Measurements from ENCODE around the gene ADRA1B. TPM values are rescaled to one million over a fixed set of nuclear protein-coding genes. Genes with fewer than 3 reads are reported as not detected.

The ADRA1B gene
- total and polyA plus RNA-seq, 9 donors: 0.87 to 9.1 (median 3.5) TPM

DNA sequence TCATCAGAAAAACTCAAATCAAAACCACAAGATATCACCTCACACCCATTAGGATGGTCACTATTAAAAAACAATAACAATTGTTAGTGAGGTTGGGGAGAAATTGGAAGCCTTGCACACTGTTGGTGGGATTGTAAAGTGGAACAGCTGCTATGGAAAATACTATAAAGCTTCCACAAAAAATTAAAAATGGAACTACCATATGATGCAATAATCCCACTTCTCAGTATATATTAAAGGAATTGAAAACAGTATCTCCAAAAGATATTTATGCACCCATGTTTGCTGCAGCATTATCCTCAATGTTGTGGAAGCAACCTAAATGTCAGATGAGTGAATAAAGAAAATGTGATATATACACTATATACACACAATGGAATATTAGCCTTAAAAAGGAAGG, 14.5 kb upstream of the ADRA1B start:
- H3K27ac ChIP-seq: no peak overlapping the region
- H3K4me1 ChIP-seq (ENCODE audit: insufficient read depth): no peaks in the 10 kb centered on the region
- no peak for DNase-seq
- intact Hi-C loops (cut with DNase I): no loop called here
- TF ChIP-seq EP300 (IDR thresholded peaks at IDR 0.05) (no peak), POLR2A (IDR thresholded peaks at IDR 0.05) (no peak), CTCF (IDR thresholded peaks at IDR 0.05) (no peak)
- no peaks in the 10 kb centered on the region for H3K27me3 ChIP-seq
- H3K9me3 ChIP-seq: no peaks in the 10 kb centered on the region
- H3K36me3 ChIP-seq: no peaks in the 10 kb centered on the region
- H3K4me3 ChIP-seq: no peak overlapping the region

DNA sequence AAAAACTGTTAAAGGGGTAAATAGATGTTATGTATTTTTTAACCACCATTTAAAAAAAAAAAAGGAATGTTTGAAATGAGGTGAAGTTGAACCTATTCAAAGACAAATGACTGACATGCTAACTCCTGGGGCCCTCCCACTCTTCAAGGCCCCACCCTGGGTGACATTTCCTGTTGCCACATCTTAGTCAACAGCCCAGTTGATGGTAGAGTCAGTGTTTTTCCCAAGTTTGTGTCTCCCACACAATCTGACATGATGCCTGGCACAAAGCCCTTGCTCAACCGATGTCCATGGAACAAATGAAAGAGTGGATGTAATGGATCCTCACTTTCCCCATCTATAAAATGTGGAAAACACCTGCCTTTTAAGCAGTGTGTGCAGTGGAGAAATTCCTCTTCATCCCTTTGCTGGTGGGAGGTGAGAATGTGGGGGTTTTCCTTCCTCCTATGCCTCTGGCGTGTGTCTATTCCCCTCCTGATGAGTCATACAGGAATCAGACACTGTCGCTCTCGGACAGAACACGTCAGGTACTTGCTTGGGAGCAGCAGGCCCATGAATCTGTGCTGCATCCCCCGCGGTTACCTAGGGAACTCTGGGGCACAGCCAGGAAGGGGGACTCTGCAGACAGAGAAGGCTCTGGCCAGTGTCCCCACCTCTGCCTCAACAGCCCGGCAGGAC, 13.7 kb upstream of the ADRA1B start:
- TF ChIP-seq EP300 (IDR thresholded peaks at IDR 0.05) (no peak), CTCF (IDR thresholded peaks at IDR 0.05) (no peak), POLR2A (IDR thresholded peaks at IDR 0.05) (no peak)

GRCh38 chr5:159903131-159903530, 13.2 kb upstream of the ADRA1B start:
- H3K9me3 ChIP-seq: no peaks in the 10 kb centered on the region
- no peak overlapping the region for H3K4me3 ChIP-seq
- H3K27me3 ChIP-seq: no peaks in the 10 kb centered on the region
- H3K36me3 ChIP-seq: no peaks in the 10 kb centered on the region
- H3K4me1 ChIP-seq (ENCODE audit: insufficient read depth): no peaks in the 10 kb centered on the region
- no peak overlapping the region for H3K27ac ChIP-seq
- no peak for TF ChIP-seq CTCF (IDR thresholded peaks at IDR 0.05)
- no peak for TF ChIP-seq EP300 (IDR thresholded peaks at IDR 0.05)
- no peak for TF ChIP-seq POLR2A (IDR thresholded peaks at IDR 0.05)
- no peak for DNase-seq
- WGBS, 3 donors: 93 to 99% (median 98%) methylated on average over 1 of the region's 1 CpG
- intact Hi-C loops (cut with DNase I): no loop called here

More for the DNA sequence above, 13.7 kb upstream of the ADRA1B start:
- WGBS, 3 donors: 65 to 85% (median 73%) methylated on average over 8 of the region's 8 CpGs
- Histone ChIP-seq H3K4me1 (ENCODE audit: insufficient read depth) (no peaks in the 10 kb centered on the region), H3K36me3 (no peaks in the 10 kb centered on the region), H3K9me3 (no peaks in the 10 kb centered on the region), H3K27me3 (no peaks in the 10 kb centered on the region), H3K4me3 (no peak overlapping the region), H3K27ac (no peak overlapping the region)
- intact Hi-C loops (cut with DNase I): no loop called here
- DNase-seq: no peak

DNA sequence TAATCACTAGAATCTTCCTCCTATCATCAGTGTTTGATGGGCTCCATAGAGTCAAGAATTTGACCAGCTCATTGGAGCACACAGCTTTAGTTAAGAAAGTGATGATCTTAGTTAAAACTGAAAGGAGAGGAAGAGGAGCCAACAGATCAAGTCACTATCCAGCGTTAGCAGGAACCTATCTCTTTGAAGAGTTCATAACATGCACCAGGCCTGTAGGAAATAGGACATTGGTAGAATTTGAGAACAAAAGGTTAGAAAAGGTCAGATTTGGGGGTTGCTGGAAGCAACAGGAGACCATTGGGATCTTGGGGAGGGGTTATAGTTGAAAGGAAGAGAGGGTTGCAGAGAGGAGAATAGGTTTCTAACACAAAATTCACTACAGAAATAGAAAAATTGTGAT, 11.4 kb upstream of the ADRA1B start:
- no peaks in the 10 kb centered on the region for H3K4me1 ChIP-seq (ENCODE audit: insufficient read depth)
- no peak for DNase-seq
- H3K4me3 ChIP-seq: no peak overlapping the region
- H3K27me3 ChIP-seq: no peaks in the 10 kb centered on the region
- H3K9me3 ChIP-seq: no peaks in the 10 kb centered on the region
- 37 to 44% (median 43%) methylated on average over 1 of the region's 1 CpG for WGBS, 3 donors
- intact Hi-C loops (cut with DNase I): no loop called here
- no peak overlapping the region for H3K27ac ChIP-seq
- TF ChIP-seq EP300 (IDR thresholded peaks at IDR 0.05): no peak
- no peak for TF ChIP-seq POLR2A (IDR thresholded peaks at IDR 0.05)
- TF ChIP-seq CTCF (IDR thresholded peaks at IDR 0.05): no peak
- H3K36me3 ChIP-seq: no peaks in the 10 kb centered on the region

Data from ovary (tissue), 9 donors.